ENCODE results near the gene CDKL2.

DNA sequence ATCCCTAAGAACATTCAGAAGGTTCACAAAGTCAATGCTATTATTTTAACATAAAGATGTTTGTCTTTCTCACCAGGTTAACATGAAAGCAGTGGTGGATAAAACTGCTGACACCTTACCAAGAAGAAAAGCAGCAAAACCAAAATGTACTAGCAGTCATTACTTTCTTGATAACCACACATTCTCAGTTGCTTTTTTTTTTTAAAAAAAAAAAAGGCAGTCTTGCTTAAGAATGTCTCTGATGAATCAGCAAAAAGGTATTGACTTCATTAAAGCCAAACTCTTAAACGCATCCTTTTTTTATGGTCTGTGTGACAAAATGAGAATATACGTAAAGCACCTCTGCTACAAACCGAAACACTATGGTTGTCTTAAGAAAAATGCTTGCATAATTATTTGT, 31.9 kb downstream of the CDKL2 start:
- TF ChIP-seq, protein P1, sequence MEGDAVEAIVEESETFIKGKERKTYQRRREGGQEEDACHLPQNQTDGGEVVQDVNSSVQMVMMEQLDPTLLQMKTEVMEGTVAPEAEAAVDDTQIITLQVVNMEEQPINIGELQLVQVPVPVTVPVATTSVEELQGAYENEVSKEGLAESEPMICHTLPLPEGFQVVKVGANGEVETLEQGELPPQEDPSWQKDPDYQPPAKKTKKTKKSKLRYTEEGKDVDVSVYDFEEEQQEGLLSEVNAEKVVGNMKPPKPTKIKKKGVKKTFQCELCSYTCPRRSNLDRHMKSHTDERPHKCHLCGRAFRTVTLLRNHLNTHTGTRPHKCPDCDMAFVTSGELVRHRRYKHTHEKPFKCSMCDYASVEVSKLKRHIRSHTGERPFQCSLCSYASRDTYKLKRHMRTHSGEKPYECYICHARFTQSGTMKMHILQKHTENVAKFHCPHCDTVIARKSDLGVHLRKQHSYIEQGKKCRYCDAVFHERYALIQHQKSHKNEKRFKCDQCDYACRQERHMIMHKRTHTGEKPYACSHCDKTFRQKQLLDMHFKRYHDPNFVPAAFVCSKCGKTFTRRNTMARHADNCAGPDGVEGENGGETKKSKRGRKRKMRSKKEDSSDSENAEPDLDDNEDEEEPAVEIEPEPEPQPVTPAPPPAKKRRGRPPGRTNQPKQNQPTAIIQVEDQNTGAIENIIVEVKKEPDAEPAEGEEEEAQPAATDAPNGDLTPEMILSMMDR (conservative IDR thresholded peaks at IDR 0.05 in 1 of 2, IDR thresholded peaks at IDR 0.05 in 1 of 2; ENCODE audit: extremely low read depth in 1 of 2, insufficient read depth in 1 of 2, low read depth in 1 of 2, low read length in 2 of 2) = no peak
- no peak for TF ChIP-seq EZH2 (IDR thresholded peaks at IDR 0.05; ENCODE audit: borderline replicate concordance, low read length)
